Measurements from ENCODE around the gene RBL1.

RBL1 gene

DNA sequence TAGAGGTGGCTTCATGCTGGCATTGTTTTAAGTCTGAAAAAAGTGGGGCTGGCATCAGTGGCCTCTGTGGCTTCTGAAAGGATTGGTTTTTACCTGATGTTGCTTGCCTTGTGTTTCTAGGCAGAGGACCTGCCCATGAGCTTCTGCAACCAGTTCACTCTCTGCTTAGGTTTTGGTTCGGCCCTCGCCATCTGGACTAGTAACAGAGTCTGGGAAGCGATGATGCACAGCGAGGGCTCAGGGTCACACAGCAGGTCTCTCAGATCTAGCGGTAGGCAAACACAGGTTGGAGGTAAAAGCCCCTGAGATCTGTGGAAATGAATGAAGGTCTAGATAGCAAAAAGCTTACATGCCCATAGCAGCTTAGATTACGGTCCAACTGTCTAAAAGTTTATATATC, 6.8 kb upstream of the RBL1 start:
- no peak for TF ChIP-seq REST (IDR thresholded peaks at IDR 0.05; ENCODE audit: insufficient read depth in 1 of 2, low read depth in 2 of 2, low read length in 2 of 2)
- TF ChIP-seq FOXP2 (optimal IDR thresholded peaks at IDR 0.05; ENCODE audit: borderline replicate concordance, extremely low read depth, extremely low read length, insufficient read depth), result no peak
- no peak for TF ChIP-seq TAF1 (IDR thresholded peaks at IDR 0.05; ENCODE audit: borderline replicate concordance, insufficient read depth, low read length)
- TF ChIP-seq POLR2AphosphoS5 (IDR thresholded peaks at IDR 0.05; ENCODE audit: low read depth, low read length), result no peak
- TF ChIP-seq SIN3A (IDR thresholded peaks at IDR 0.05; ENCODE audit: borderline replicate concordance, insufficient read depth, low read length), result no peak

GRCh38 chr20:37096415-37097041, 731 bp upstream of the RBL1 start:
- no peak for TF ChIP-seq POLR2AphosphoS5 (IDR thresholded peaks at IDR 0.05; ENCODE audit: low read depth, low read length)
- TF ChIP-seq REST (IDR thresholded peaks at IDR 0.05; ENCODE audit: insufficient read depth in 1 of 2, low read depth in 2 of 2, low read length in 2 of 2), result no peak
- no peak for TF ChIP-seq TAF1 (IDR thresholded peaks at IDR 0.05; ENCODE audit: borderline replicate concordance, insufficient read depth, low read length)
- TF ChIP-seq FOXP2 (optimal IDR thresholded peaks at IDR 0.05; ENCODE audit: borderline replicate concordance, extremely low read depth, extremely low read length, insufficient read depth), result no peak
- TF ChIP-seq SIN3A (IDR thresholded peaks at IDR 0.05; ENCODE audit: borderline replicate concordance, insufficient read depth, low read length), result no peak

GRCh38 chr20:37095108-37095598, 644 bp downstream of the RBL1 start:
- TF ChIP-seq POLR2AphosphoS5 (IDR thresholded peaks at IDR 0.05; ENCODE audit: low read depth, low read length) (no peak), REST (IDR thresholded peaks at IDR 0.05; ENCODE audit: insufficient read depth in 1 of 2, low read depth in 2 of 2, low read length in 2 of 2) (no peak), TAF1 (IDR thresholded peaks at IDR 0.05; ENCODE audit: borderline replicate concordance, insufficient read depth, low read length) (peak; percentile 32; the same call in 1 of the 2 replicates), FOXP2 (optimal IDR thresholded peaks at IDR 0.05; ENCODE audit: borderline replicate concordance, extremely low read depth, extremely low read length, insufficient read depth) (no peak), SIN3A (IDR thresholded peaks at IDR 0.05; ENCODE audit: borderline replicate concordance, insufficient read depth, low read length) (no peak)

GRCh38 chr20:37090407-37090806, 5.4 kb downstream of the RBL1 start:
- TF ChIP-seq TAF1 (IDR thresholded peaks at IDR 0.05; ENCODE audit: borderline replicate concordance, insufficient read depth, low read length), result no peak
- TF ChIP-seq FOXP2 (optimal IDR thresholded peaks at IDR 0.05; ENCODE audit: borderline replicate concordance, extremely low read depth, extremely low read length, insufficient read depth), result no peak
- TF ChIP-seq POLR2AphosphoS5 (IDR thresholded peaks at IDR 0.05; ENCODE audit: low read depth, low read length), result no peak
- no peak for TF ChIP-seq REST (IDR thresholded peaks at IDR 0.05; ENCODE audit: insufficient read depth in 1 of 2, low read depth in 2 of 2, low read length in 2 of 2)
- TF ChIP-seq SIN3A (IDR thresholded peaks at IDR 0.05; ENCODE audit: borderline replicate concordance, insufficient read depth, low read length), result no peak
